ENCODE results near the gene XPR1. TPM values are rescaled to one million over a fixed set of nuclear protein-coding genes. Genes with fewer than 3 reads are reported as not detected.
A peak's percentile ranks its signal among the peaks of the same experiment; 100 is the strongest.

XPR1 gene
- total RNA-seq, 1 experiment from 2014 or later = 45.6 TPM

- DNase-seq = no peak
- no peaks in the 10 kb centered on the region for H3K36me3 ChIP-seq (replicated peaks; ENCODE audit: control insufficient read depth, insufficient read depth, low read length)
- no peak overlapping the region for H3K4me3 ChIP-seq (ENCODE audit: insufficient read depth, low read depth, low read length)
- H3K27me3 ChIP-seq (ENCODE audit: control insufficient read depth, insufficient read depth, low read length) = peaks cover 2% of the 10 kb centered on the region; the same call in 1 of the 2 replicates
Observed at GRCh38 chr1:180921386-180921785, 289.6 kb downstream of the XPR1 start.

DNA sequence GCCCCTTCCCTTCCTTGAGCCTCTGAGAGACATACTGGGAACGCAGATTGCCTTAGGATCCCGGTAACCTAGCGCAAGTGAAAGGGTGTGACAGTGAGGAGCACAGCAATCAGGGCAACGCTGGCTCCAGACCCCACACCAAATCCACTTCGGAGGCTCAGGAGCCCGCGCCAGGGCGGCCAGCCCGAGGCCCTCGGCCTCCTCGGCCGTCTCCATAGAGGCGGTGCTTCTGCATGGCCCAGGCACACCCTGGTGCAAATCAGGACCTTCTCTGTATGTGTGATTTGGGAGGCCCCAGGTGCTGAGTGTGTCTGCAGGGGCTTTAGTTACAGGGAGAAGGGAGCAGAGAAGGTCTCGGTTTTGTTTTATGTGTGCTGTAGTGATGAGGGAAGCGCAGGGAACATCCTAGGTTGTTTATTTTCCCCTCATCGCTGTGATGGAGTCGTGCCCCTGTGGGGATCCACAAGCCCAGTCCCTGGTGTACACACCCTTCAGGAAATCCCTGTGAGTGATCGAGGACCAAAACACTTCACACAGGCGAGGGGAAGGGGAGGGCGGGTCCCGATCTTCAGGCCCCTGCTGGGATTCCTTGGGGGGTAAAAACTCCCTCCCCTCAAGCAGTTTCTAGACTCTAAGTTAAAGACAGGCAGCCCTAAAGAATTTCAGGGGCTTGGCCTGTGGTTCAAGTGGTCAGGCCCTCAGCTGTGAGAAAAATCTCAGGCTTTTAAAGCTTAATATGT is 290.2 kb downstream of the XPR1 start:
- Histone ChIP-seq H3K36me3 (replicated peaks; ENCODE audit: control insufficient read depth, insufficient read depth, low read length) (no peaks in the 10 kb centered on the region), H3K4me3 (ENCODE audit: insufficient read depth, low read depth, low read length) (no peak overlapping the region)

GRCh38 chr1:180922631-180923015 is 290.8 kb downstream of the XPR1 start:
- DNase-seq = no peak
- Histone ChIP-seq H3K27me3 (ENCODE audit: control insufficient read depth, insufficient read depth, low read length) (peaks cover 2% of the 10 kb centered on the region; the same call in 1 of the 2 replicates), H3K36me3 (replicated peaks; ENCODE audit: control insufficient read depth, insufficient read depth, low read length) (no peaks in the 10 kb centered on the region), H3K4me3 (ENCODE audit: insufficient read depth, low read depth, low read length) (no peak overlapping the region)

More for the DNA sequence above, 290.2 kb downstream of the XPR1 start:
- peaks cover 2% of the 10 kb centered on the region; the same call in 1 of the 2 replicates for H3K27me3 ChIP-seq (ENCODE audit: control insufficient read depth, insufficient read depth, low read length)
- DNase-seq = no peak

DNA sequence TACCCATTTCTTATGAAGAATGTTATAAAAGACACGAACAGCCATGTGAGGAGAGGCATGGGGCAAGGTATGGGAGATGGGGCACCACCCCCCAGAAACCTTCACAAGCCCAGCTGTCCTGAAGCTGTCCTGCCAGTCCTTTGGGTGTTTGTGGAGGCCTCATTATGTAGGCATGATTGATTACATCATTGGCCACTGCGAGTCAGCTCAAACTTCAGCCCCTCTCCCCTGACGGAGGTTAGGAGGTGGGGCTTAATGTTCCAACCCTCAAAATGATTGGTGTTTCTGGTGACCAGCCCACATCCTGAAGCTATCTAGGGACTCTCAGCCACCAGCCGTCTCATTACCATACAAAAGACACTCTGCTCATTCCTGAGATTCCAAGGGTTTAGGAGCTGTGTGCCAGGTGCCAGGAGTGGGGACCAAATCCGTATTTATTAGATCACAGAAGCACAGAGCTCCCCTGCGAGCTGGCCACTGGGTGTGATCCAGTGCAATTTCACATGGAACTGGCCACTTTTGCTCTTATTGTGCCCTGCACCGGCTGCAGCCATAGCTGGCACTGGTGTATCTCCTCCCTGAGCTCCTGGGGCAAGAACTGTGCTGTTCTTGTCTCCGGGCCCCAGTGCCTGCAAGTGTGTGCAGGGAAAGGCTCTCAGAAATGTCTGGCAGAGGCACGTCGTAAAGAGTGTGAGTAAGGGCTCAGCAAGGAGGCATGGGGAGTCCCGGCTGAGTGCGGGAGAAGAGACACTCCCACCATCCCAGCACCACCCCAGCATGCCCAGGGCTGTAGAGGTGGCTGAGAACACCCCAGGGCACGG is 291.4 kb downstream of the XPR1 start:
- DNase-seq = peak; percentile 92
- Histone ChIP-seq H3K36me3 (replicated peaks; ENCODE audit: control insufficient read depth, insufficient read depth, low read length) (no peaks in the 10 kb centered on the region), H3K4me3 (ENCODE audit: insufficient read depth, low read depth, low read length) (peak overlapping the region; percentile 14; the same call in 1 of the 2 replicates), H3K27me3 (ENCODE audit: control insufficient read depth, insufficient read depth, low read length) (peaks cover 2% of the 10 kb centered on the region; the same call in 1 of the 2 replicates)

DNA sequence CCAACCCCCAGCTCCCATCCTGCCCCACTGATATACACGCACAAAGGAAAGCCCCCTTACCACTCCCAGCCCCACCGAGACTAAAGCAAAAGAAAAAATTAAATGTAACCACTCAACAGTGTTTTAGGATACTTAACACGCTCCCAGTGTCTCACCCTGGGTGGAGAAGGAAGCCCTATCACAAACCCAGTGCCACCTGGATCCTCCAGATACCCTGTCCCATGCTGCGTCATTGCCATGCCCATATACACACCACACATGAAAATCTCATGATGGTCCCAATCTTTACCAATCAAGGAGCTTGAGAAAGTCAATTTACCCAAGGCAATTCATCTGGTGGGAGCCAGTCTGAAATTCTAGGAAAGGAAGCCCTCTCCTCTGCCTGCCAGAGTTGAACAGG is 292.1 kb downstream of the XPR1 start:
- Histone ChIP-seq H3K36me3 (replicated peaks; ENCODE audit: control insufficient read depth, insufficient read depth, low read length) (no peaks in the 10 kb centered on the region), H3K4me3 (ENCODE audit: insufficient read depth, low read depth, low read length) (no peak overlapping the region)

DNA sequence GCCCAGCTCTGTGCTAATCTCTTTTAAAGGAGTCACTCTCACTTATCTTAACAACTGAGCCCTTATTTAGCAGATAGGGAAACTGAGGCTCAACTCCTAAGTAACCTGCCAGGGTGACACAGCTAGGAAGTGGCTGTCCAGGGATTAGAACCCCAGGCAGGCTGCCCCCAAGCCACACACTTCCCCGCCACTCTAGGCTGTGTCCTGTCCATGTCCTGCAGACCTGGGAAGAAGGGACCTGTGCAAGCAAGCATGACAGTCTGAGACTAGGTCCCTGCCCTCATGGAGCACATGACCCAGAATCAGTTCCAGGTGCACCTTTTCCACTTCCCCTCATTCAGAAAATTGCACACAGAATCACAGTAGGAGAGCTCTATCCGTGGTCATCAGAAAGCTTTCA is 293.1 kb downstream of the XPR1 start:
- H3K27me3 ChIP-seq (ENCODE audit: control insufficient read depth, insufficient read depth, low read length) = peaks cover 2% of the 10 kb centered on the region; the same call in 1 of the 2 replicates
- DNase-seq = no peak
- no peaks in the 10 kb centered on the region; the same call in 1 of the 2 replicates for H3K36me3 ChIP-seq (replicated peaks; ENCODE audit: control insufficient read depth, insufficient read depth, low read length)
- H3K4me3 ChIP-seq (ENCODE audit: insufficient read depth, low read depth, low read length) = no peak overlapping the region

More for the DNA sequence above, 292.1 kb downstream of the XPR1 start:
- H3K27me3 ChIP-seq (ENCODE audit: control insufficient read depth, insufficient read depth, low read length) = peaks cover 2% of the 10 kb centered on the region; the same call in 1 of the 2 replicates
- DNase-seq = no peak

DNA sequence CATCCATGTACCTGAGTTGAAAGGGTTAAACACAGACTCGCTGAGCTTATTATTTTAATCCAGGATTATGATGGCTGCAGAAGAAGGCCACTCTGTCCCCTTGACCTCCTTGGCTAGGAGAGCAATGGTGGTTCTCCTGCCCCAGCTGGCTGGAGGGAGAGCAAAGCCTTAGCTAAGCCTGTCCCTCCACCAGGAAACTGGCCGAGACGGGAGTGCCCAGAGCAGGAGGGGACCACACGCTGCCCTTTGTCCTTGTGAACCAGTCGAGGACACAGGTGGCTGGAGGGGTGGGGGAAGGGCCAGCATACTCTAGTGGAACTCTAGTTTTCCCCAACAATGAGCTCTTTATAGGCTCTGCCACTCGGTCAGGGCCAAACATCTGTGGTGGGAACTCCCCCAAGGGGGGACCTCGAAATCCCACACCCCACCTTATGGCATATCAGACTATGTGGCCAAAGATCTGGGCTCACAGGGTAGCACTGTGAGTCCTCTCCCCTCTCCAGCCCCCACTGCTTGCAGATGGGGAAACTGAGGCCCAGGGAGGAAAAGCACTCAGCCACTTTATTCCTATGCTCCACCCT is 293.7 kb downstream of the XPR1 start:
- Histone ChIP-seq H3K27me3 (ENCODE audit: control insufficient read depth, insufficient read depth, low read length) (no peaks in the 10 kb centered on the region; the same call in 1 of the 2 replicates), H3K36me3 (replicated peaks; ENCODE audit: control insufficient read depth, insufficient read depth, low read length) (no peaks in the 10 kb centered on the region; the same call in 1 of the 2 replicates), H3K4me3 (ENCODE audit: insufficient read depth, low read depth, low read length) (no peak overlapping the region)
- no peak for DNase-seq

- Histone ChIP-seq H3K36me3 (replicated peaks; ENCODE audit: control insufficient read depth, insufficient read depth, low read length) (no peaks in the 10 kb centered on the region; the same call in 1 of the 2 replicates), H3K27me3 (ENCODE audit: control insufficient read depth, insufficient read depth, low read length) (no peaks in the 10 kb centered on the region; the same call in 1 of the 2 replicates), H3K4me3 (ENCODE audit: insufficient read depth, low read depth, low read length) (no peak overlapping the region)
- no peak for DNase-seq
Observed at GRCh38 chr1:180926164-180926981, 294.6 kb downstream of the XPR1 start.

GRCh38 chr1:180927348-180927747 is 295.5 kb downstream of the XPR1 start:
- H3K27me3 ChIP-seq (ENCODE audit: control insufficient read depth, insufficient read depth, low read length) = no peaks in the 10 kb centered on the region; the same call in 1 of the 2 replicates
- no peaks in the 10 kb centered on the region; the same call in 1 of the 2 replicates for H3K36me3 ChIP-seq (replicated peaks; ENCODE audit: control insufficient read depth, insufficient read depth, low read length)
- no peak overlapping the region for H3K4me3 ChIP-seq (ENCODE audit: insufficient read depth, low read depth, low read length)
- no peak for DNase-seq

GRCh38 chr1:180927841-180928240 is 296.0 kb downstream of the XPR1 start:
- Histone ChIP-seq H3K4me3 (ENCODE audit: insufficient read depth, low read depth, low read length) (no peak overlapping the region), H3K36me3 (replicated peaks; ENCODE audit: control insufficient read depth, insufficient read depth, low read length) (no peaks in the 10 kb centered on the region; the same call in 1 of the 2 replicates), H3K27me3 (ENCODE audit: control insufficient read depth, insufficient read depth, low read length) (no peaks in the 10 kb centered on the region; the same call in 1 of the 2 replicates)
- peak; percentile 78 for DNase-seq

DNA sequence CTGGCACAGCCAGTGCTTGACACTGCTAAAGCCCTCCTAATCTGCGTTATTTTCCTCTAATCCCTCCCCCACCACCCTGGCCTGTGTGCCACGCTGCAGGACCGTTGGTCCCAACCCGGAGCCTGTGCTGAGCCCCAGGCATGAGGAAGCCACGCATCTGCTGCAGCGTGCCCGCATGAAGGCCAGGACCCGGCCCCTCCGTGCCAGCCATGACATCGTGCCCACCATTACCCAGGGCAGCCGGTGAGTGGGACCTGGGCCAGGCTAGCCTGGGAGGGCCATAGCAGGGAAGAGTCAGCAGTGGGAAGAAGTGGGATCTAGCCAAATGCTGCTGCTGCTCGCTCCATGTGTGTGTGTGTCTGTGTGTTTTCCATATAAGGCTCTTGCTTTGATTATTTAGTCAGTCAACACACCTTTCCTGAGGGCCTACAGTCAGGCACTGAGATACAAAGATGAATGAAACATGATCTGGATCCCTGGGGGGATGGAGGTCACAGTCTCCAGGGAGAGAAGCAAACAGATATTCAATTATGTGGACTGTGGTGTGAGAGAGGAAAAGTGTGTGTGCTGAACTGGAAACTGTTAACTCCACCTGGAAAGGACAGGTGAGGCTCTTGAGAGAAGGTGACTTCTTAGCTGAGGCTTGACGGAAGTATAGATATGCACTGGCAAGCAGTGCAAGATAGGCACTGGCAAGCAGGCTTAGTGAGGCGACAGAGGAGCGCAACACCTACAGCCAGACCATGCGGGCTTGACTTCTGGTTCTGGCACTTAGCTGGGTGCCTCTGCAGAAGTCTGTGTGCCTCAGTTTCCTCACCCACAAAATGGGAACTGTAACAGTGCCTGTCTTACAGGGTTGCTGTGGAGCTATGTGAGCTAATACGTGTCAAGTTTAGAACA is 296.8 kb downstream of the XPR1 start:
- no peak for DNase-seq
- H3K36me3 ChIP-seq (replicated peaks; ENCODE audit: control insufficient read depth, insufficient read depth, low read length) = no peaks in the 10 kb centered on the region; the same call in 1 of the 2 replicates
- no peak overlapping the region for H3K4me3 ChIP-seq (ENCODE audit: insufficient read depth, low read depth, low read length)
- H3K27me3 ChIP-seq (ENCODE audit: control insufficient read depth, insufficient read depth, low read length) = no peaks in the 10 kb centered on the region; the same call in 1 of the 2 replicates

DNA sequence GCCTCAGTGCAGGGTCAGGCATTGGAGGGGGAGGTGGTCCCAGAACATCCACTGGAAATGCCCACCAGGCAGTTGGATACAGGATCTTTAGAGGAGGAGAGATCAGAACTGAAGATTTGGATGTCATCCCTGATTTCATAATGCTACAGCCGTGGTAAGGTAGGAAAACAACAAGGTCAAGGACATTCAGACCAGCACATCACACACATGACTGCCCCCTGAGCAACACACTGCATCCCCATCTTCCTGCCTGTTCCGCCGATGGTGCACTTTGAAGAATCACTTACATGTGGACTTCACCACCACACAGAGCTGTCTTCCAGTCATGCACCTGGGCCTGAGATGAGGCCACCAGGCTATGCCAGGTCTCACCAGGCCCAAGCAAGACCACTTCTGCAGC is 297.6 kb downstream of the XPR1 start:
- no peaks in the 10 kb centered on the region; the same call in 1 of the 2 replicates for H3K36me3 ChIP-seq (replicated peaks; ENCODE audit: control insufficient read depth, insufficient read depth, low read length)
- DNase-seq = no peak
- H3K4me3 ChIP-seq (ENCODE audit: insufficient read depth, low read depth, low read length) = no peak overlapping the region
- H3K27me3 ChIP-seq (ENCODE audit: control insufficient read depth, insufficient read depth, low read length) = no peaks in the 10 kb centered on the region; the same call in 1 of the 2 replicates

GRCh38 chr1:180930687-180931086 is 298.9 kb downstream of the XPR1 start:
- Histone ChIP-seq H3K4me3 (ENCODE audit: insufficient read depth, low read depth, low read length) (no peak overlapping the region), H3K36me3 (replicated peaks; ENCODE audit: control insufficient read depth, insufficient read depth, low read length) (no peaks in the 10 kb centered on the region; the same call in 1 of the 2 replicates), H3K27me3 (ENCODE audit: control insufficient read depth, insufficient read depth, low read length) (no peaks in the 10 kb centered on the region; the same call in 1 of the 2 replicates)
- DNase-seq = no peak
